ENCODE results near the gene CORO6. TPM values are rescaled to one million over a fixed set of nuclear protein-coding genes. Genes with fewer than 3 reads are reported as not detected.

Gene CORO6
- total RNA-seq, 2 experiments from 2014 or later, result 2.8 to 3.3 TPM

GRCh38 chr17:29569245-29569950 lies 53.3 kb downstream of the CORO6 start:
- TF ChIP-seq CTCF (IDR thresholded peaks at IDR 0.05), result no peak
- H3K9me3 ChIP-seq (ENCODE audit: control insufficient read depth in 1 of 2, insufficient read depth in 1 of 2, low read length in 2 of 2), result no peaks in the 10 kb centered on the region
- POLR2A ChIA-PET, result interaction anchor here (0.8 to 5.2 kb wide), 4 partner anchors 46 to 618 kb away, joined by 3 to 37 read pairs (median 14); partner anchors contain the start of gene PHF12
- ATAC-seq (ENCODE audit: poor library complexity), result no peak
- peak overlapping the region in 1 of 2 donors; percentile 57 for H3K27ac ChIP-seq (ENCODE audit: low read depth in 1 of 2, low read length in 2 of 2)
- peaks cover 16% of the 10 kb centered on the region for H3K36me3 ChIP-seq (ENCODE audit: insufficient read depth, low read length)
- Mint-ChIP-seq H3K9me3 (no peaks in the 10 kb centered on the region), H3K36me3 (ENCODE audit: low read depth) (peaks cover 12% of the 10 kb centered on the region), H3K4me3 (peak overlapping the region; percentile 94), H3K27me3 (no peaks in the 10 kb centered on the region), H3K4me1 (ENCODE audit: low read depth) (peaks cover 29% of the 10 kb centered on the region), H3K27ac (peak overlapping the region; percentile 66)
- H3K27me3 ChIP-seq (ENCODE audit: control insufficient read depth in 1 of 2, insufficient read depth in 2 of 2, low read length in 2 of 2), result no peaks in the 10 kb centered on the region
- CTCF ChIA-PET, result interaction anchor here (0.6 to 5.0 kb wide), 4 partner anchors 22 to 935 kb away, joined by 3 to 30 read pairs (median 10); no protein-coding TSS in a partner anchor
- peak in 1 of 14 experiments; percentile 1 for DNase-seq
- peak overlapping the region; percentile 90 for H3K4me3 ChIP-seq (ENCODE audit: low read length)
- peaks cover 49% of the 10 kb centered on the region for H3K4me1 ChIP-seq (ENCODE audit: insufficient read depth, low read length)
- intact Hi-C loops (cut with DNase I, micrococcal nuclease), result loop anchor here (2.0 to 10.0 kb wide), 3 partner anchors 19 to 193 kb away; partner anchors contain the start of gene GIT1 (in 1 of the 2)

GRCh38 chr17:29568331-29569244 lies 54.1 kb downstream of the CORO6 start, which contains the start of gene TP53I13:
Gene TP53I13 (plus strand): TSS chr17:29568701. CDS start chr17:29568759, 58 bp downstream.
- H3K4me1 Mint-ChIP-seq (ENCODE audit: low read depth), result peaks cover 35% of the 10 kb centered on the region

More at GRCh38 chr17:29568331-29569244, 54.1 kb downstream of the CORO6 start, which contains the start of gene TP53I13:
- peaks cover 5% of the 10 kb centered on the region for H3K36me3 Mint-ChIP-seq (ENCODE audit: low read depth)
- H3K4me3 ChIP-seq (ENCODE audit: low read length), result peak within 1 kb of the TSS; percentile 90
- no peak for TF ChIP-seq CTCF (IDR thresholded peaks at IDR 0.05)
- intact Hi-C loops (cut with DNase I, micrococcal nuclease), result loop anchor here (1.0 to 10.0 kb wide), 4 partner anchors 20 to 194 kb away; partner anchors contain the start of genes GIT1 (in 1 of the 2) and TAOK1 (in 1 of the 2)
- CTCF ChIA-PET, result interaction anchor here (0.7 to 5.0 kb wide), 6 partner anchors 14 to 49 kb away, joined by 3 to 30 read pairs (median 5); no protein-coding TSS in a partner anchor
- H3K27ac ChIP-seq (ENCODE audit: low read depth in 1 of 2, low read length in 2 of 2), result peak within 1 kb of the TSS; percentile 61 to 70
- peaks cover 58% of the 10 kb centered on the region for H3K4me1 ChIP-seq (ENCODE audit: insufficient read depth, low read length)
- POLR2A ChIA-PET, result interaction anchor here (0.8 to 5.2 kb wide), 13 partner anchors 13 to 617 kb away, joined by 3 to 37 read pairs (median 6); partner anchors contain the start of genes ANKRD13B, NUFIP2, PHF12 and SSH2
- H3K27me3 Mint-ChIP-seq, result no peaks in the 10 kb centered on the region
- DNase-seq (peak; percentile 69 to 98 (median 92)), ATAC-seq (ENCODE audit: poor library complexity) (peak; percentile 62)
- no peaks in the 10 kb centered on the region for H3K9me3 ChIP-seq (ENCODE audit: control insufficient read depth in 1 of 2, insufficient read depth in 1 of 2, low read length in 2 of 2)
- no peaks in the 10 kb centered on the region for H3K9me3 Mint-ChIP-seq
- peak within 1 kb of the TSS; percentile 82 for H3K27ac Mint-ChIP-seq
- H3K36me3 ChIP-seq (ENCODE audit: insufficient read depth, low read length), result peaks cover 10% of the 10 kb centered on the region
- no peaks in the 10 kb centered on the region for H3K27me3 ChIP-seq (ENCODE audit: control insufficient read depth in 1 of 2, insufficient read depth in 2 of 2, low read length in 2 of 2)
- peak within 1 kb of the TSS; percentile 96 for H3K4me3 Mint-ChIP-seq
